ENCODE data around the gene UPK3BL1. TPM values are rescaled to one million over a fixed set of nuclear protein-coding genes. Genes with fewer than 3 reads are reported as not detected.
"Not testable (repeated sequence)": the region's sequence is repeated elsewhere in the genome, so short reads cannot be mapped to it uniquely, and the experiment has no call there.

Gene UPK3BL1
- 1.2 and 4.7 TPM in 2 replicates for total RNA-seq (2014; rRNA removed; shearing (Covaris generic))

- in situ Hi-C loops (cut with HindIII; ENCODE audit: low sequenced_read_pairs); DNase-seq (ENCODE audit: low spot score): not testable (repeated sequence)
These were observed at the start of gene UPK3BL1 for GRCh38 chr7:102642691-102643090. TSS of gene UPK3BL1 (minus strand) at chr7:102642791. CDS start at chr7:102642741, 50 bp downstream.

- in situ Hi-C loops (cut with HindIII; ENCODE audit: low sequenced_read_pairs); DNase-seq (ENCODE audit: low spot score): not testable (repeated sequence)
These were observed 48.0 kb upstream of the UPK3BL1 start for GRCh38 chr7:102690602-102691001.

- DNase-seq (ENCODE audit: low spot score); in situ Hi-C loops (cut with HindIII; ENCODE audit: low sequenced_read_pairs): not testable (repeated sequence)
These were observed 47.1 kb upstream of the UPK3BL1 start for GRCh38 chr7:102689436-102690282.

GRCh38 chr7:102688299-102689036 is 45.9 kb upstream of the UPK3BL1 start:
- in situ Hi-C loops (cut with HindIII; ENCODE audit: low sequenced_read_pairs); DNase-seq (ENCODE audit: low spot score): not testable (repeated sequence)

GRCh38 chr7:102682560-102682959 is 40.0 kb upstream of the UPK3BL1 start:
- in situ Hi-C loops (cut with HindIII; ENCODE audit: low sequenced_read_pairs); DNase-seq (ENCODE audit: low spot score): not testable (repeated sequence)

GRCh38 chr7:102680780-102681179 is 38.2 kb upstream of the UPK3BL1 start:
- in situ Hi-C loops (cut with HindIII; ENCODE audit: low sequenced_read_pairs); DNase-seq (ENCODE audit: low spot score): not testable (repeated sequence)

- DNase-seq (ENCODE audit: low spot score); in situ Hi-C loops (cut with HindIII; ENCODE audit: low sequenced_read_pairs): not testable (repeated sequence)
These were observed 33.0 kb upstream of the UPK3BL1 start for GRCh38 chr7:102675545-102675944.

GRCh38 chr7:102673447-102674067 is 31.0 kb upstream of the UPK3BL1 start:
- in situ Hi-C loops (cut with HindIII; ENCODE audit: low sequenced_read_pairs): not testable (repeated sequence)

GRCh38 chr7:102671956-102672307 is 29.3 kb upstream of the UPK3BL1 start:
- DNase-seq (ENCODE audit: low spot score); in situ Hi-C loops (cut with HindIII; ENCODE audit: low sequenced_read_pairs): not testable (repeated sequence)

More at GRCh38 chr7:102673447-102674067, 31.0 kb upstream of the UPK3BL1 start:
- DNase-seq (ENCODE audit: low spot score): not testable (repeated sequence)

GRCh38 chr7:102671166-102671955 is 28.8 kb upstream of the UPK3BL1 start, which contains the start of gene POLR2J2:
TSS of gene POLR2J2 (minus strand) at chr7:102671663. CDS start at chr7:102671601, 62 bp downstream.
- DNase-seq (ENCODE audit: low spot score); in situ Hi-C loops (cut with HindIII; ENCODE audit: low sequenced_read_pairs): not testable (repeated sequence)

GRCh38 chr7:102667523-102667922 is 24.9 kb upstream of the UPK3BL1 start:
- DNase-seq (ENCODE audit: low spot score); in situ Hi-C loops (cut with HindIII; ENCODE audit: low sequenced_read_pairs): not testable (repeated sequence)

GRCh38 chr7:102666850-102667249 is 24.3 kb upstream of the UPK3BL1 start:
- in situ Hi-C loops (cut with HindIII; ENCODE audit: low sequenced_read_pairs); DNase-seq (ENCODE audit: low spot score): not testable (repeated sequence)

GRCh38 chr7:102664765-102665164 is 22.2 kb upstream of the UPK3BL1 start:
- in situ Hi-C loops (cut with HindIII; ENCODE audit: low sequenced_read_pairs): not testable (repeated sequence)

GRCh38 chr7:102649924-102650323 is 7.3 kb upstream of the UPK3BL1 start, which contains the start of gene SPDYE2B:
TSS of gene SPDYE2B (plus strand) at chr7:102650319. CDS start at chr7:102652349, 2,030 bp downstream.
- in situ Hi-C loops (cut with HindIII; ENCODE audit: low sequenced_read_pairs); DNase-seq (ENCODE audit: low spot score): not testable (repeated sequence)

More at GRCh38 chr7:102664765-102665164, 22.2 kb upstream of the UPK3BL1 start:
- not testable (repeated sequence) for DNase-seq (ENCODE audit: low spot score)

- DNase-seq (ENCODE audit: low spot score); in situ Hi-C loops (cut with HindIII; ENCODE audit: low sequenced_read_pairs): not testable (repeated sequence)
These were observed 5.2 kb upstream of the UPK3BL1 start for GRCh38 chr7:102647813-102648212.

GRCh38 chr7:102643404-102643803 is 813 bp upstream of the UPK3BL1 start:
- DNase-seq (ENCODE audit: low spot score); in situ Hi-C loops (cut with HindIII; ENCODE audit: low sequenced_read_pairs): not testable (repeated sequence)

- in situ Hi-C loops (cut with HindIII; ENCODE audit: low sequenced_read_pairs); DNase-seq (ENCODE audit: low spot score): not testable (repeated sequence)
These were observed 3.7 kb downstream of the UPK3BL1 start for GRCh38 chr7:102638848-102639247.

GRCh38 chr7:102636956-102637355 is 5.6 kb downstream of the UPK3BL1 start:
- in situ Hi-C loops (cut with HindIII; ENCODE audit: low sequenced_read_pairs): not testable (repeated sequence)

More at GRCh38 chr7:102636956-102637355, 5.6 kb downstream of the UPK3BL1 start:
- DNase-seq (ENCODE audit: low spot score): not testable (repeated sequence)

Measured in G401 (cell line).